ENCODE data around the gene TFIP11.

- TF ChIP-seq CTCF (IDR thresholded peaks at IDR 0.05; ENCODE audit: low read depth, low read length, missing input control) (no peak), REST (IDR thresholded peaks at IDR 0.05) (no peak), JUND (IDR thresholded peaks at IDR 0.05) (no peak), RXRA (IDR thresholded peaks at IDR 0.05) (peak in 1 of 2 donors; percentile 14), FOXA1 (IDR thresholded peaks at IDR 0.05) (no peak), MAX (IDR thresholded peaks at IDR 0.05) (peak; percentile 84), EGR1 (IDR thresholded peaks at IDR 0.05; ENCODE audit: low read depth in 2 of 2) (no peak), RAD21 (IDR thresholded peaks at IDR 0.05) (peak; percentile 40 to 60), GABPA (IDR thresholded peaks at IDR 0.05 in 1 of 2, conservative IDR thresholded peaks at IDR 0.05 in 1 of 2) (peak; percentile 96 to 100), YY1 (IDR thresholded peaks at IDR 0.05) (peak; percentile 88)
These were observed at the start of gene TFIP11 for GRCh38 chr22:26512149-26512793.

Data from liver (tissue), 3 donors.